Measurements from ENCODE around the gene KLHL6.

DNA sequence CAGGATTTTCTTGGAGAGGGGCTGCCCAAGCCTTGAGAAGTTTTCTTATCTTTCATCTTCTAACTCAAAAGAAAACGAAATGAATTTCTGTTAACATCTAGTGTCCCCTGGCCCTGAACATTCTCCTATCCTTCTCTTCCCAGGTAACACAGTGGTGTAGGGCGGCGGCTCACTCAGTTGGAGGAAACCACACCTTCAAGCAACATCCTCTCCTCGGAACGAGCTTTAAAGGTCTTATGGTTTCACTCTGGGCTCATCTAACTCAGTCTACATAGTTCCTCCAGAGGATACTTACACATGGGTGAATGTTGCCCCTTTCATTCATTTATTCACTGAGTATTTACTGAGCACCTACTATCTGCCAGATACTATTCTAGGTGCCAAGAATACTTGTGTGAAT, 31.0 kb upstream of the KLHL6 start:
- TF ChIP-seq, protein P1, sequence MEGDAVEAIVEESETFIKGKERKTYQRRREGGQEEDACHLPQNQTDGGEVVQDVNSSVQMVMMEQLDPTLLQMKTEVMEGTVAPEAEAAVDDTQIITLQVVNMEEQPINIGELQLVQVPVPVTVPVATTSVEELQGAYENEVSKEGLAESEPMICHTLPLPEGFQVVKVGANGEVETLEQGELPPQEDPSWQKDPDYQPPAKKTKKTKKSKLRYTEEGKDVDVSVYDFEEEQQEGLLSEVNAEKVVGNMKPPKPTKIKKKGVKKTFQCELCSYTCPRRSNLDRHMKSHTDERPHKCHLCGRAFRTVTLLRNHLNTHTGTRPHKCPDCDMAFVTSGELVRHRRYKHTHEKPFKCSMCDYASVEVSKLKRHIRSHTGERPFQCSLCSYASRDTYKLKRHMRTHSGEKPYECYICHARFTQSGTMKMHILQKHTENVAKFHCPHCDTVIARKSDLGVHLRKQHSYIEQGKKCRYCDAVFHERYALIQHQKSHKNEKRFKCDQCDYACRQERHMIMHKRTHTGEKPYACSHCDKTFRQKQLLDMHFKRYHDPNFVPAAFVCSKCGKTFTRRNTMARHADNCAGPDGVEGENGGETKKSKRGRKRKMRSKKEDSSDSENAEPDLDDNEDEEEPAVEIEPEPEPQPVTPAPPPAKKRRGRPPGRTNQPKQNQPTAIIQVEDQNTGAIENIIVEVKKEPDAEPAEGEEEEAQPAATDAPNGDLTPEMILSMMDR (IDR thresholded peaks at IDR 0.05) = no peak
- TF ChIP-seq POLR2AphosphoS5 (IDR thresholded peaks at IDR 0.05; ENCODE audit: low read depth, low read length) = no peak
- TF ChIP-seq, protein P2, sequence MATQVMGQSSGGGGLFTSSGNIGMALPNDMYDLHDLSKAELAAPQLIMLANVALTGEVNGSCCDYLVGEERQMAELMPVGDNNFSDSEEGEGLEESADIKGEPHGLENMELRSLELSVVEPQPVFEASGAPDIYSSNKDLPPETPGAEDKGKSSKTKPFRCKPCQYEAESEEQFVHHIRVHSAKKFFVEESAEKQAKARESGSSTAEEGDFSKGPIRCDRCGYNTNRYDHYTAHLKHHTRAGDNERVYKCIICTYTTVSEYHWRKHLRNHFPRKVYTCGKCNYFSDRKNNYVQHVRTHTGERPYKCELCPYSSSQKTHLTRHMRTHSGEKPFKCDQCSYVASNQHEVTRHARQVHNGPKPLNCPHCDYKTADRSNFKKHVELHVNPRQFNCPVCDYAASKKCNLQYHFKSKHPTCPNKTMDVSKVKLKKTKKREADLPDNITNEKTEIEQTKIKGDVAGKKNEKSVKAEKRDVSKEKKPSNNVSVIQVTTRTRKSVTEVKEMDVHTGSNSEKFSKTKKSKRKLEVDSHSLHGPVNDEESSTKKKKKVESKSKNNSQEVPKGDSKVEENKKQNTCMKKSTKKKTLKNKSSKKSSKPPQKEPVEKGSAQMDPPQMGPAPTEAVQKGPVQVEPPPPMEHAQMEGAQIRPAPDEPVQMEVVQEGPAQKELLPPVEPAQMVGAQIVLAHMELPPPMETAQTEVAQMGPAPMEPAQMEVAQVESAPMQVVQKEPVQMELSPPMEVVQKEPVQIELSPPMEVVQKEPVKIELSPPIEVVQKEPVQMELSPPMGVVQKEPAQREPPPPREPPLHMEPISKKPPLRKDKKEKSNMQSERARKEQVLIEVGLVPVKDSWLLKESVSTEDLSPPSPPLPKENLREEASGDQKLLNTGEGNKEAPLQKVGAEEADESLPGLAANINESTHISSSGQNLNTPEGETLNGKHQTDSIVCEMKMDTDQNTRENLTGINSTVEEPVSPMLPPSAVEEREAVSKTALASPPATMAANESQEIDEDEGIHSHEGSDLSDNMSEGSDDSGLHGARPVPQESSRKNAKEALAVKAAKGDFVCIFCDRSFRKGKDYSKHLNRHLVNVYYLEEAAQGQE (IDR thresholded peaks at IDR 0.05; ENCODE audit: insufficient read depth in 1 of 2, low read depth in 2 of 2, low read length in 1 of 2) = no peak
- TF ChIP-seq SIN3A (IDR thresholded peaks at IDR 0.05; ENCODE audit: borderline replicate concordance, insufficient read depth, low read depth, low read length) = no peak
- no peak for TF ChIP-seq TCF7L2 (IDR thresholded peaks at IDR 0.05; ENCODE audit: low read depth, low read length)
